ENCODE data around the gene DHRS7B.

The DHRS7B gene

GRCh38 chr17:21157586-21158370 lies 31.0 kb downstream of the DHRS7B start:
- DNase-seq (ENCODE audit: insufficient read length, low spot score), result no peak
- TF ChIP-seq POLR2A (IDR thresholded peaks at IDR 0.05; ENCODE audit: low read depth, low read length), result no peak
- FAIRE-seq, result no peak

GRCh38 chr17:21160401-21160800 lies 33.6 kb downstream of the DHRS7B start:
- FAIRE-seq (no peak), DNase-seq (ENCODE audit: insufficient read length, low spot score) (no peak)
- TF ChIP-seq POLR2A (IDR thresholded peaks at IDR 0.05; ENCODE audit: low read depth, low read length), result no peak

GRCh38 chr17:21161498-21162393 lies 35.0 kb downstream of the DHRS7B start:
- TF ChIP-seq POLR2A (IDR thresholded peaks at IDR 0.05; ENCODE audit: low read depth, low read length), result no peak
- no peak for FAIRE-seq
- no peak for DNase-seq (ENCODE audit: insufficient read length, low spot score)

GRCh38 chr17:21162394-21162775 lies 35.6 kb downstream of the DHRS7B start:
- no peak for FAIRE-seq
- TF ChIP-seq POLR2A (IDR thresholded peaks at IDR 0.05; ENCODE audit: low read depth, low read length), result no peak
- DNase-seq (ENCODE audit: insufficient read length, low spot score), result no peak

GRCh38 chr17:21163101-21163500 lies 36.3 kb downstream of the DHRS7B start:
- TF ChIP-seq POLR2A (IDR thresholded peaks at IDR 0.05; ENCODE audit: low read depth, low read length), result no peak
- FAIRE-seq (no peak), DNase-seq (ENCODE audit: insufficient read length, low spot score) (no peak)

GRCh38 chr17:21164216-21164615 lies 37.5 kb downstream of the DHRS7B start:
- FAIRE-seq (no peak), DNase-seq (ENCODE audit: insufficient read length, low spot score) (no peak)
- TF ChIP-seq POLR2A (IDR thresholded peaks at IDR 0.05; ENCODE audit: low read depth, low read length), result no peak

- FAIRE-seq, result no peak
- TF ChIP-seq POLR2A (IDR thresholded peaks at IDR 0.05; ENCODE audit: low read depth, low read length), result no peak
- DNase-seq (ENCODE audit: insufficient read length, low spot score), result no peak
Observed at GRCh38 chr17:21164620-21165019, 37.9 kb downstream of the DHRS7B start.

- no peak for TF ChIP-seq POLR2A (IDR thresholded peaks at IDR 0.05; ENCODE audit: low read depth, low read length)
- FAIRE-seq (no peak), DNase-seq (ENCODE audit: insufficient read length, low spot score) (no peak)
Observed at GRCh38 chr17:21165922-21166594, 39.3 kb downstream of the DHRS7B start.

GRCh38 chr17:21166595-21167210 lies 39.9 kb downstream of the DHRS7B start:
- no peak for DNase-seq (ENCODE audit: insufficient read length, low spot score)
- TF ChIP-seq POLR2A (IDR thresholded peaks at IDR 0.05; ENCODE audit: low read depth, low read length), result no peak

GRCh38 chr17:21167303-21167702 lies 40.5 kb downstream of the DHRS7B start:
- FAIRE-seq, result no peak
- no peak for DNase-seq (ENCODE audit: insufficient read length, low spot score)

More at GRCh38 chr17:21166595-21167210, 39.9 kb downstream of the DHRS7B start:
- no peak for FAIRE-seq

GRCh38 chr17:21168555-21168865 lies 41.7 kb downstream of the DHRS7B start:
- TF ChIP-seq POLR2A (IDR thresholded peaks at IDR 0.05; ENCODE audit: low read depth, low read length), result no peak
- DNase-seq (ENCODE audit: insufficient read length, low spot score), result no peak
- no peak for FAIRE-seq

More at GRCh38 chr17:21167303-21167702, 40.5 kb downstream of the DHRS7B start:
- no peak for TF ChIP-seq POLR2A (IDR thresholded peaks at IDR 0.05; ENCODE audit: low read depth, low read length)

- FAIRE-seq, result no peak
- no peak for TF ChIP-seq POLR2A (IDR thresholded peaks at IDR 0.05; ENCODE audit: low read depth, low read length)
- DNase-seq (ENCODE audit: insufficient read length, low spot score), result no peak
Observed at GRCh38 chr17:21169496-21169895, 42.7 kb downstream of the DHRS7B start.

- TF ChIP-seq POLR2A (IDR thresholded peaks at IDR 0.05; ENCODE audit: low read depth, low read length), result no peak
- DNase-seq (ENCODE audit: insufficient read length, low spot score) (no peak), FAIRE-seq (no peak)
Observed at GRCh38 chr17:21170809-21171208, 44.0 kb downstream of the DHRS7B start.

All from H54 (cell line).